ENCODE results near the gene AMFR. TPM values are rescaled to one million over a fixed set of nuclear protein-coding genes. Genes with fewer than 3 reads are reported as not detected.

AMFR gene
- total RNA-seq, 1 experiment from 2014 or later = 48.1 TPM

GRCh38 chr16:56469748-56470147, 44.4 kb upstream of the AMFR start:
- no peak for TF ChIP-seq EZH2 (IDR thresholded peaks at IDR 0.05; ENCODE audit: borderline replicate concordance, low read depth, low read length, poor library complexity, severe bottlenecking)
- no peak for TF ChIP-seq CTCF (conservative IDR thresholded peaks at IDR 0.05; ENCODE audit: low read depth, low read length)
- no peaks in the 10 kb centered on the region for H3K9me3 ChIP-seq (ENCODE audit: low read depth, low read length, poor library complexity, severe bottlenecking)
- BruUV-seq (replicated peaks) = no TSS peak
- intact Hi-C loops (cut with micrococcal nuclease; ENCODE audit: unreplicated experiment) = no loop called here
- peaks cover 95% of the 10 kb centered on the region for H3K36me3 ChIP-seq (ENCODE audit: insufficient read depth, low read length, poor library complexity, severe bottlenecking)
- peaks cover 3% of the 10 kb centered on the region for H3K4me1 ChIP-seq (ENCODE audit: insufficient read depth, low read length, poor library complexity, severe bottlenecking)
- H3K27me3 ChIP-seq (replicated peaks; ENCODE audit: insufficient read depth, low read depth, low read length, poor library complexity) = no peaks in the 10 kb centered on the region
- H3K4me3 ChIP-seq (ENCODE audit: low read depth, low read length, poor library complexity, severe bottlenecking) = no peak overlapping the region
- CTCF ChIA-PET = no interaction called here
- POLR2A ChIA-PET (ENCODE audit: low non-redundant PET) = no interaction called here
- no peak overlapping the region for H3K27ac ChIP-seq (ENCODE audit: low read depth, low read length, poor library complexity, severe bottlenecking)
- DNase-seq (ENCODE audit: low spot score) = no peak

GRCh38 chr16:56468800-56469199, 43.5 kb upstream of the AMFR start:
- no peaks in the 10 kb centered on the region for H3K9me3 ChIP-seq (ENCODE audit: low read depth, low read length, poor library complexity, severe bottlenecking)
- H3K27me3 ChIP-seq (replicated peaks; ENCODE audit: insufficient read depth, low read depth, low read length, poor library complexity) = no peaks in the 10 kb centered on the region
- ChIA-PET POLR2A (ENCODE audit: low non-redundant PET) (no interaction called here), CTCF (no interaction called here)
- no peak overlapping the region for H3K4me3 ChIP-seq (ENCODE audit: low read depth, low read length, poor library complexity, severe bottlenecking)
- no peak for DNase-seq (ENCODE audit: low spot score)
- BruUV-seq (replicated peaks) = no TSS peak
- intact Hi-C loops (cut with micrococcal nuclease; ENCODE audit: unreplicated experiment) = no loop called here
- peaks cover 96% of the 10 kb centered on the region for H3K36me3 ChIP-seq (ENCODE audit: insufficient read depth, low read length, poor library complexity, severe bottlenecking)
- no peaks in the 10 kb centered on the region for H3K4me1 ChIP-seq (ENCODE audit: insufficient read depth, low read length, poor library complexity, severe bottlenecking)
- no peak for TF ChIP-seq CTCF (conservative IDR thresholded peaks at IDR 0.05; ENCODE audit: low read depth, low read length)
- H3K27ac ChIP-seq (ENCODE audit: low read depth, low read length, poor library complexity, severe bottlenecking) = no peak overlapping the region

GRCh38 chr16:56466344-56466743, 41.0 kb upstream of the AMFR start:
- Histone ChIP-seq H3K27me3 (replicated peaks; ENCODE audit: insufficient read depth, low read depth, low read length, poor library complexity) (no peaks in the 10 kb centered on the region), H3K27ac (ENCODE audit: low read depth, low read length, poor library complexity, severe bottlenecking) (no peak overlapping the region)
- intact Hi-C loops (cut with micrococcal nuclease; ENCODE audit: unreplicated experiment) = no loop called here

More at GRCh38 chr16:56466344-56466743, 41.0 kb upstream of the AMFR start:
- ChIA-PET POLR2A (ENCODE audit: low non-redundant PET) (interaction anchor here (0.7 kb wide), 1 partner anchor 13 kb away, joined by 3 read pairs; no protein-coding TSS in a partner anchor), CTCF (no interaction called here)
- no peak for TF ChIP-seq CTCF (conservative IDR thresholded peaks at IDR 0.05; ENCODE audit: low read depth, low read length)
- TF ChIP-seq EZH2 (IDR thresholded peaks at IDR 0.05; ENCODE audit: borderline replicate concordance, low read depth, low read length, poor library complexity, severe bottlenecking) = no peak
- no peak overlapping the region for H3K4me3 ChIP-seq (ENCODE audit: low read depth, low read length, poor library complexity, severe bottlenecking)
- H3K36me3 ChIP-seq (ENCODE audit: insufficient read depth, low read length, poor library complexity, severe bottlenecking) = peaks cover 81% of the 10 kb centered on the region
- no peaks in the 10 kb centered on the region for H3K4me1 ChIP-seq (ENCODE audit: insufficient read depth, low read length, poor library complexity, severe bottlenecking)
- BruUV-seq (replicated peaks) = no TSS peak
- H3K9me3 ChIP-seq (ENCODE audit: low read depth, low read length, poor library complexity, severe bottlenecking) = no peaks in the 10 kb centered on the region
- DNase-seq (ENCODE audit: low spot score) = no peak
